GM19099 (cell line): ENCODE measurements around the gene NCS1.

Source experiments
- POLR2A ChIP-seq: IDR thresholded peaks from 3 replicates; pipeline ENCODE4 v1.6.1; 2011; ENCODE audit warnings: low read depth; ENCODE audit not compliant: insufficient read length; ENCODE audit errors: extremely low read depth

Gene NCS1

DNA sequence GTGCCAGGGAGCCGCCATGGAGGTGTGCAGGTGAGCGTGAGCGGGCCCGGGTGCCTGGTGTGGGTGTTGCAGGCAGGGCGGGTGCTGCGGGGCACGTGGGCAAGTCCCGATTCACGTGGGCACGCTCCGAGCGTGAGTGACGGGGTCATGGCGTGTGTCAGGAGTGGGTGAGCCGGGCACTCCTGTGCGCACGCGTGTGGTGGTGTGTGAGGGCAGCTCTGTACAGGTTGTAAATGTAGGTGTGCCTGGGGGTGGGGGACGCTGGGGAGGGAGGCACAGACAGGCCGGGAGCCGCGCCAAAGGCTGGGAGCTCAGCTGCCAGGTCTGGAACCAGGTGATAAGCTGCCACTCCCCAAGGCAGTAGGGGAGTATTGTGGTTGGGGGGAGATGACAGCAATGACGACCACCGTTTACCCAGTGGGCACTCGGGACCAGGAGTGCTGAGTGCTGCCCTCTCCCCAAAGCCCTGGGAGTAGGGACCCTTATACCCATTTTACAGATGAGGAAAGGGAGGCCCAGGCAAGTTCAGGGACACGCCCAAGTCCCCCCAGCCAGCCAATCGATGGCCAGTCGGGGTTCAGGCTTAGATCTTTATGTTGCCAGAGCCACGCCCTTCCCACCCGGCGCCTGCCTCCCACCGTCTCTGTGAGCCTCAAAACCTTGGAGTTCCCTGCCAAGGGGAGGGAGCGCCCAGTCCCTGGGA is 9.6 kb downstream of the NCS1 start:
- no peak for TF ChIP-seq POLR2A

DNA sequence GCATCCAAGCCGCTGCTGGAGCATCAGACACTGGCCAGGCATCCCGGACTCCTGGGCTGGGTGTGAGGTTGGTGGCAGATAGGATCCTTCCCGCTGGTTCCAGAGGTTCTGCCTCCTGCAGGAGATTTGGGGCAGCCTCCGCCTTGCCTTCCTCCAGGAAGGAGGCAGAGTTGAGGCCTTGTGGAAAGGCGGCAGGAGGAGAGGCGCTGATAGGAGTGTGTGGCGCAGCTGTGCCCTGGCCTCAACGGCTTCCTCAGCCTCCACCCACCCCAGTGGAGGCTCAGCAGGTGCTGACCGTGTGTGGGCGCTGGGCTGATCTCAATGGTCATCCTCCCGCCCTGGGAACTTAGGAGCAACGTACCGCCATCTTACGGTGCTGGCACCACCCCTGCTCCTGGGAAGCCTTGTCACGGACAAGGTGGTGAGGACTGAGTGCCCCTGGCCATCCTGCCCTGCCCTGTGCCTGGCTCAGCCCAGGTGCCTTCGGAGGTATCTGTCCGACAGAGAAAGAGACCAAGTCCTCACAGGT is 10.2 kb downstream of the NCS1 start:
- no peak for TF ChIP-seq POLR2A

DNA sequence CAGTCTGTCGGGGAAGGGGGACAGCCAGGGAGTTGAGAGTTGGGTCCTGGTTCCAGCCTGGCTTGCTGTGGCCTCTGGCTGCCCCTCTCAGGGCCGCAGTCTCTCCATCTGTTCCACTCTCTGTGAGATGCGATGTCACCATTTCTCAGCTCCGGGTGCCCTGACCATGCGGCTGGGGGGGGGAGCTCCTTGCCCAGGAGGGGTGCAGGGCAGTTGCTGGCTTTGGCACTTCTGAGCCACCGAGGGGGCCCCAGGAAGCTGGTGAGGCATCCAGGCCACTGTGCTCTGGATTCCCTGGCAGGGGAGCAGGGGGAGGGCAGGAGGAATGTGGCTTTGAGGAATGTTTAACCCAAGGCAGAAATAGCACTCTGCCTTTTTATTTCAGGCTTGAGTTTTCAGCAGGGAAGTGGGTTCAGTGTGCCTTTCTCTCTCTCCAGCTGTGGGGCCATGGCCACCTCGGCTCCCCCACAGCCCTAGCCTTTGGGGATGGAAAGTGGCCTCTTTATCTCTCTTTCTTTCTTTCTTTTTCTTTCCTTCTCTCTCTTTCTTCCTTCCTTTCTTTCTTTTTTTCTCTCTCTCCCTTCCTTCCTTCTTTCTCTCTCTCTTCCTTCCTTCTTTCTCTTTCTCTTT is 11.0 kb downstream of the NCS1 start:
- no peak for TF ChIP-seq POLR2A

DNA sequence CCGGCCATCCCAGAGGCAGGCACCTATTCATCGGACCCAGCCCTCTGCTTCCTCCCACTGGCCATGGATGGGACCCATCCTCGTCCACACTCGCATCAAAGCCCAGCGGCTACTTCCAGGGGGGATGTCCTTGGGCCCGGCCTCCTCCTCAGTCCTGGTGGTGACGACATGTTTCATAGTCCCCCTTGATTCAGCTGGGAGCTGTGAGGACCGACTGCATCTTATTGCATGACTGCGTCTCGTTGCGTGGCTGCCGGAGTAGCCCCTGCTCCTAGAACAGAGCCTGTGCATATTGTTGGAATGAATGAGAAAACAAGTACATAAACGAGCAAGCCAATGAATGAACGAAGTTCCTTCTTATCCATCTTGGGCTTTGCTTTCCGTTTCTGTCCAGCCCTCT is 12.8 kb downstream of the NCS1 start:
- no peak for TF ChIP-seq POLR2A

DNA sequence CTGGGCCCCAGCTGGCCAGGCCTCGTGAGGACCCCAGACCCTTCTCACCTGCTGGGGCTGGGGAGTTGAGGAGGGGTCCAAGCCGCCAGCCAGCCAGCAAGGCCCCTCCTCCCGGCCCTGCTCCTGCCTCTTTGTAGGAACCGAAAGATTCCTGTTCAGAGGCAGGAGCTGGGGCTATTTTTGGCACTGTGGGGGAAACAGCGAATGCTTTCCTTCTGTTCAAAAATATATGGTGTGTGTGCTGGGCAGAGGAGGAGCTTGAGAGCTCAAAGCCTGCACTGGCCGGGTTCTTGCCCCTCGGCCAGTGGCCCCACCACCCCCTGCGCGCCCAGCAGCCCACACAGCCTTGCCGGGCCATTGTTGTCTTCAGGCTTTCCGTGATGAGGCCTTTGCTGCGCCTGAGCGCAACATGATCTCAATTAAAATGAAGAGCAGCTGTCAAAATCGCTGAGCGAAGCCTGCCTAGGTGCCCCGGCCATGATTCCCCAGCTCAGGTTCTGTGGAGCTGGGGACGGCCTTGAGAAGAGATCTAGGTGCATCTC is 13.4 kb downstream of the NCS1 start:
- no peak for TF ChIP-seq POLR2A

DNA sequence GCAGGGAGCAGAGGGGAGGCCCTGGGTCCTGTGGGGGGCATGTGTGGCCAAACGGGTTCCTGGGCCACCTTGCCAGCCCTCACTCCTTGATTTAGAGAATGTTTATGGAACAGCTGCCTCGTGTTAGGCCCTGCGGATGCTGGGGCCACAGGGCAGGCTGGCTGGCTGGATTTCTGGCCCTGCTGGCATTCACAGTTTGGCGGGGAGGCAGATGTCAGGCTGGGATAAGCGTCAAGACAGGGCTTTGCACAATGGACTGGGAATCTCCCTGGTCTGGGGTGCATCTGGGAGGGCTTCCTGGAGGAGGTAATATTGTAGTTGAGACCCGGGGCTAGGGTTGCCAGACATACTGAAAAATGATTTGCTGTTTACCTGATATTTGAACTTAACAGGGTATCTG is 13.8 kb downstream of the NCS1 start:
- no peak for TF ChIP-seq POLR2A

DNA sequence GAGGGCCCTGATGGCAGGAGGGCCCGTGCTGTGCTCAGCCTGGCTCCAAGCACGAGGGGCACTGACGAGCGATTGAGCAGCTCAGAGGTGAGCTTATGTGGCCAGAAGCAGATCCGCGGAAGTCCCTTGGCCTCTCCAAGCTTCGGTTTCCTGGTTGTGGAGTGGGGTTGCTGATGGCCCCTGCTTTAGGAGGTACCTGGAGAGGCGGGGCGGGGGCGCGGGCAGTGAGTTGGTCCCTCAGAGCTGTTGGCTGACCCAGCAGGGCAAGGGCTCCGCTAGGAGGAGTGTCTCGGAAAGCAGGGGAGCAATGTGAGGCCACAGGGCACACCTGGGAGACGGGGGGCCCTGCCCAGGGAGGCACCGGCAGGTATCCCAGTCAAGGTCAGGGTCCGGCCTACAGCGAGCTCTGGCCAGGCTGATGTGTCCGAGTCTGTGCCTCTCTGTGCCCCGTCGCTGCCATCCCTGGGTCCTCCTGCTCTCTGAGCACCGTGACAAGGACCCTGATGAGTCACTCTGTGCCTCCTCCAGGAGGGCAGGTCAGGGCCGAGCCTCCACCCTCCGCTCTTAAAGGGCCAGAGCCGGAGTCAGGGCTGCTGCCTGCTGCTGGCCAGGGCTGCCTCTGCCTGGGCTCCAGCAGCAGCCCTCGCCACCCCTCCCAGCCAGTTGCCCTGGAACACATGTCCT is 14.8 kb downstream of the NCS1 start:
- no peak for TF ChIP-seq POLR2A

DNA sequence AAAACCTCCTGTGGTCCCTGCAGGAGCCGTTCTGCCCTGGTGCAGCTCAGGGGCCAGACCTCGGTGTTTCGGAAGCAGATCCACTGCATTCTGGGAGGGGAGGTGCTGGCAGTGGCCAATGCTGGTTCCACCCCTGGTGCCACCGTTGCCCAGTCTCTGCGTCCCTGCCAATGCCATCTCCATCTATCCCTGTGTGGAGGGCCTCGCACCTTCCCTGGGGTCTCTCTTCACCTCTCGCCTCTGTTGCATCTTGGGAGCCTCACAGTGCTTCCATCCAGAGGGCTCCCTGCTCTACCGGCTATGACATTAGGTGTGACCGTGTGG is 15.3 kb downstream of the NCS1 start:
- no peak for TF ChIP-seq POLR2A

DNA sequence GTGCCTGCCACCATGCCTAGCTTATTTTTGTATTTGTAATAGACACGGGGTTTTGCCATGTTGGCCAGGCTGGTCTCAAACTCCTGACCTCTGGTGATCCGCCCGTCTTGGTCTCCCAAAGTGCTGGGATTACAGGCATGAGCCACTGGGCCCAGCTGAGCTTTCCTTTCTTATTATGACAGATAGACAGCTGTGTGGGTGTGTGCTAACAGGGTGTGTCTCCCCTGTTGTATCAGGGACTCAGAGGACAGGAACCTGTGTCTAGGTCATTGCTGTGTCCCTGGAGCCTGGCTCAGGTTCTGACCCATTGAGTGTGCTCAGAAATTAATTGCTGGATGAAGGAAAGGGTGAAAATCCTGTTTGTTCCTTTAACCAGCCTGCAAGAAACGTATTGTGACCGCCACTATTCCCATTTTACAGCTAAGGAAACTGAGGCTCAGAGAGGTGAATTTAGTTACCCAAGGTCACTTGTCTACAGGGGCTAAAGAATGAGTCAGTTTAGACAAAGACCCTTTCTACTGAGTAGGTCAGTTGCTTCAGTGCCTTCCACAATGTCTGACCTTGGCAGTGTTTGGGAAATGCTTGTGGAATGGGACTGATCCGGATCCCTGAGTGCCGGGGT is 16.8 kb downstream of the NCS1 start:
- no peak for TF ChIP-seq POLR2A

DNA sequence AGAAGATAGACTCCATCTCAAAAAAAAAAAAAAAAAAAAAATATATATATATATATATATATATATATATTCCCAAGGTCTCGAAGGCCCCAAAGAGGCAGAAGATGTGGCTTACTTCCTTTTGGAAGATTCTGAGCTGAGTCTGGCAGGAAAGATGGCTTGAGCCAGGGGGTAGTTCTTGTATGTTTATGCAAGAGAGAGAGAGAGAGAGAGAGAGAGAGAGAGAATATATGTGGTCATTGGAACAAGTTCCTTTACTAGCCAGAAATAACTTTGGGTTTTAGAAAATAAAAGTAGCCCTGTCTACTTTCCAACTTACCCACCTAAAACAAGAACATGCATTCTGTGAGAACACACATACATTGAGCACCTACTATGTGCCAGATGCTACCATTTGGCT is 17.6 kb downstream of the NCS1 start:
- no peak for TF ChIP-seq POLR2A

DNA sequence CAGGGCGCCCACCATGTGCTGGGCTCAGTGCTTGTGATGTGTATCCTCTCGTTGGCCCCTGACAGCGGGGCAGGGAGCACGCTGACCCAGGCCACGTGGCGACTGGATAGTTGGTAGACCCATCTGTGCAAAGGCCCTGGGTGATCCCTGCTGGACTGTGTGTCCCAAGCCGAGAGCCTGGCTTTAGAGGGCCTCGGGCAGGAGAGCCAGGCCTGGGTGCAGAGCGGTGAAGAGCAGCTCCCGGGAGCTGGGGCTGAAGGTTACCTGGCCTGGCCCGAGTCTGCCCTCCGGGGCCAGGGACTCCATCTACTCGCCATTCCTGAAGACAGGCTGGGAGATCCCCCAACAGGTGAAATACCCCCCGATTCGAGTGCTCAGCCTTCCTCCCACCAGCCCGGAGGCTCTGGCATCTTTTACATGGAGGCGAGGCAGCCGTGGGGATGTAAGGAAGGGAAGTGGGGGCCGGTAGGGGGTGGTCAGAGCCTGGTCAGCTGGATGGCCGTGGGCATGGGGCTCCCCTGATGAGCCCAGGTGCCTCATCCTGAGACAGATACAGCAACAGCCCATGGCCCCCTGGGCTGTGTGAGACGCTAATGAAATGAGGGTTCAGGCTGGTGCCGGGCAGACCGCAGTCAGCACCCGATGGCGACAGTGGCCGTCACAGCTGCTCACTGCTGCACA is 19.0 kb downstream of the NCS1 start:
- TF ChIP-seq POLR2A: no peak

DNA sequence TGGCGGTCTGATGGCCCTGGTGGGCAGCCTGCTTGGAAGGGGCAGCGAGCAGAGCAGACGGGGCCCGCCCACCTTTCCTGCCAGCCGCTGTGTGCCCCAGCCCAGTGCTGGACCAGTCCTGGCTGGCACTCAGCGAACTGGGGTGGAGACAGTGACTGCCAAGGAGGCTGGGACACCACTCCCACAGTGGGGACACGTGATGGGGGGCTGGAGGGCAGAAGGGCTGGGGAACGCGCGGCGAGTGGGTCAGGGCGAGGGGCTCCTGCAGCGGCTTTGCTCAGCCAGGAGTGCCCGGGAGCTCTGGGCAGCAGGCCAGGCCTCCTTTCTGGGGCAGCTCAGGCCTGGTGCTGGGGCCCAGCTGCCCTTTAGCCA is 19.5 kb downstream of the NCS1 start:
- no peak for TF ChIP-seq POLR2A

DNA sequence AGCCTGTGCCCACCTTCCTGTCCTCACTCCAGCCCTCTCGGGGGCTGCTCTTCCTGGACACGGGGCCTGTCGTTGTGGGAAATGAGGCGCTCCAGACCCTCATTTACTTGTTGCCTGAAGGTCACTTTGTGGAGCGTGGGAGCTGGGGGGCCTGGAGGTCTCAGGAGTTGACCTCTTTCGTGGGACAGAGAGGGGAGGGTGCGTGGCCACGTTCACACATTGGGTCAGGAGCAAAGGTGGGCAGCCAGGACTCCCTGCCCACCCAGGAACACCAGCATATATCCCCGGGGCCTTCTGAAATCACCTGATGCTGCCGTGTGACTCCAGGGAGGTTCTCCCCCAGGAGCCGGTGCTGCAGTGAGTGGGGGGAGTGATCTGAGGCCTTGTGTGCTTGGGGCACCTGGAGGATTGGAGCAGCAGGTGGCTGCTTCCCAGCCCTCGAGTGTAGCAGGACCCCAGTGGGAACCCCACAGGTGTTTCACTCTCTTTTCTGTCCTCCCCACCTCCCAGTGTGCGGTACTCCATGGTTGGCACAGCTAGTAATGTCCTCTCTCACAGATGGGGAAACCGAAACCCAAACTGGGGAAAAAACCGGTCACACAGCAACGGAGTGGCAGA is 20.3 kb downstream of the NCS1 start:
- TF ChIP-seq POLR2A: no peak

DNA sequence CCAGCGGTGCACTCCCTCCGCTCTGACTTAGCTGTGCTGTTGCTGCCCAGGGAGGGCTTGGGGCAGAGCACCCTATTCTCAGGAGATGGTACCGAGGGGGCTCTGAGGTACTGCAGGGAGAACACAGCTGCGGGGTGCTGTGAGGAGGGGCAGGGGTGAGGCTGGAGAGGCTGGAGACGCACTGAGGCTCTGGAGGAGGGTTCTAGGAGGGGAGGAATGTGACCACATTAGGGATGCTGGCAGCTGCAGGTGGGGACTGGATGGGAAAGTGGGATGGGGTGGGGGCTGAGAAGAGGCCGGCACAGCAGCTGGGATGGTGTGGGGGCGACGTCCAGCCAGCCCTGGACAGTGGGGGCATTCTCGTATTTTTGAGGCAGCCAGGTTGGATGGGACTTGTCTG is 20.9 kb downstream of the NCS1 start:
- no peak for TF ChIP-seq POLR2A
